Prostate gland (tissue), 2 donors: ENCODE results near the gene PRR12.
A peak's percentile ranks its signal among the peaks of the same experiment; 100 is the strongest.

Source experiments
- CTCF ChIP-seq, 4 experiments: fragments of 200-600 bp in 2 of 4; fragments of 450-650 bp in 2 of 4; sonication (generic) in 2 of 4; IDR thresholded peaks; 1 replicate in 3 of 4; 2 replicates in 1 of 4; pipeline ENCODE4 v1.5.1; 2016 to 2019; ENCODE audit warnings: antibody characterized with exemption in 4 of 4, mild to moderate bottlenecking in 2 of 4, moderate library complexity in 2 of 4
- POLR2A ChIP-seq: fragments of 450-650 bp; IDR thresholded peaks from one replicate; pipeline ENCODE4 v1.6.1; 2016; ENCODE audit warnings: antibody characterized with exemption, mild to moderate bottlenecking
- POLR2AphosphoS5 ChIP-seq: sonication (generic); formaldehyde crosslinking; IDR thresholded peaks from one replicate; pipeline ENCODE4 v1.6.1; 2017; ENCODE audit warnings: antibody characterized with exemption

GRCh38 chr19:49665351-49666119 is 74.6 kb downstream of the PRR12 start, which contains the start of the genes BCL2L12 and IRF3:
- TF ChIP-seq CTCF (IDR thresholded peaks at IDR 0.05) (peak in 1 of 4 experiments; percentile 18), POLR2AphosphoS5 (peak; percentile 100), POLR2A (peak; percentile 73)
